HG03520 (cell line): Measurements from ENCODE around the gene DSCAM.
"Not testable (repeated sequence)": the region's sequence is repeated elsewhere in the genome, so short reads cannot be mapped to it uniquely, and the experiment has no call there.

Experiments used
- ATAC-seq: cut with Tn5 transposase; IDR thresholded peaks from one replicate; pipeline ENCODE4 v1.9.1; 2021; ENCODE audit warnings: mild to moderate bottlenecking, moderate library complexity; ENCODE audit not compliant: unreplicated experiment

DSCAM gene, protein sequence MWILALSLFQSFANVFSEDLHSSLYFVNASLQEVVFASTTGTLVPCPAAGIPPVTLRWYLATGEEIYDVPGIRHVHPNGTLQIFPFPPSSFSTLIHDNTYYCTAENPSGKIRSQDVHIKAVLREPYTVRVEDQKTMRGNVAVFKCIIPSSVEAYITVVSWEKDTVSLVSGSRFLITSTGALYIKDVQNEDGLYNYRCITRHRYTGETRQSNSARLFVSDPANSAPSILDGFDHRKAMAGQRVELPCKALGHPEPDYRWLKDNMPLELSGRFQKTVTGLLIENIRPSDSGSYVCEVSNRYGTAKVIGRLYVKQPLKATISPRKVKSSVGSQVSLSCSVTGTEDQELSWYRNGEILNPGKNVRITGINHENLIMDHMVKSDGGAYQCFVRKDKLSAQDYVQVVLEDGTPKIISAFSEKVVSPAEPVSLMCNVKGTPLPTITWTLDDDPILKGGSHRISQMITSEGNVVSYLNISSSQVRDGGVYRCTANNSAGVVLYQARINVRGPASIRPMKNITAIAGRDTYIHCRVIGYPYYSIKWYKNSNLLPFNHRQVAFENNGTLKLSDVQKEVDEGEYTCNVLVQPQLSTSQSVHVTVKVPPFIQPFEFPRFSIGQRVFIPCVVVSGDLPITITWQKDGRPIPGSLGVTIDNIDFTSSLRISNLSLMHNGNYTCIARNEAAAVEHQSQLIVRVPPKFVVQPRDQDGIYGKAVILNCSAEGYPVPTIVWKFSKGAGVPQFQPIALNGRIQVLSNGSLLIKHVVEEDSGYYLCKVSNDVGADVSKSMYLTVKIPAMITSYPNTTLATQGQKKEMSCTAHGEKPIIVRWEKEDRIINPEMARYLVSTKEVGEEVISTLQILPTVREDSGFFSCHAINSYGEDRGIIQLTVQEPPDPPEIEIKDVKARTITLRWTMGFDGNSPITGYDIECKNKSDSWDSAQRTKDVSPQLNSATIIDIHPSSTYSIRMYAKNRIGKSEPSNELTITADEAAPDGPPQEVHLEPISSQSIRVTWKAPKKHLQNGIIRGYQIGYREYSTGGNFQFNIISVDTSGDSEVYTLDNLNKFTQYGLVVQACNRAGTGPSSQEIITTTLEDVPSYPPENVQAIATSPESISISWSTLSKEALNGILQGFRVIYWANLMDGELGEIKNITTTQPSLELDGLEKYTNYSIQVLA (N-terminal part only)

DNA sequence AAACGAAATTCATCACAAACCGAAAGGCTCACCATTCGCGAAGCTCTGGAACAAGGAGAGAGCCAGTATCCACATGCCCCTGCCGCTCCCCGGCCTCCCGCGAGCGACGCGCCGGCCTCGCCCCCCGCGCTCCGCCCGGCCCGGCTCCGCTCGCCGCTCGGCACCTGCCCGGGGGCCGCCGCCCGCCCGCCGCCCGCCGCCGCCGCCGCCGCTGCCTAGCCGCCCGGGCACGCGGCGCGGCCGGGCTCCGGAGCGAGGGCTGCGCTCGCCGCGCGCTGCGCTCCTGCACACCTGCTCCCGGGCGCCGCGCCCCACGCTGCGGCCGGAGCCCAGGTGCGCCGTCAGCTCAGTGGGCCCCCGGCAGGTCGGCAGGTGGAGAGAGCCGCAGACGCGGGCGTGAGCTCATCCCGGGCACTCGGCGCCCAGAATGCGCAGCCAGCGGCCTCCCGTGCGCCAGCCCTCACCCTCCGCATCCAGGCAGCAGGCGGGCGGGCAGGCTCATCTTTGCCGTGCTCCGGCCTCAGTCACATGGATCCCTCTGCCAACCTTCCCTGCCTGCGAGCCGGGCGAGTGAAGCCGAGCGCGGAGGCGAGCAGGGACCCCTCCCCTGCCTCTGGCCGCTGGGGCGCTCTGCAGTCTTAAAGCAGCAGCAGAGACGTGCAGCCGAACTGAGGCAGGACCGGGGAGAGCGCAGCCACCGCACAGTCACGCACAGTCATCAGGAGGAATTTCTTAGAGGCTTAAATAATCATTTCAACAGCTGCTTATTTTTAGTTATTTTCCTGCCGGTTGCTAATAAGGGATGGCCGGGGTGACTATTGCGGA lies at the start of gene DSCAM:
TSS of gene DSCAM (minus strand) at position 572 of the 825 bp plus-strand sequence. CDS start at position 75, 497 bp downstream.
- ATAC-seq = no peak

GRCh38 chr21:40895697-40896096 lies 48.7 kb upstream of the DSCAM start:
- not testable (repeated sequence) for ATAC-seq

- ATAC-seq = no peak
These were observed 40.0 kb upstream of the DSCAM start for GRCh38 chr21:40886931-40887330.

- no peak for ATAC-seq
These were observed 39.0 kb upstream of the DSCAM start for GRCh38 chr21:40886006-40886405.

DNA sequence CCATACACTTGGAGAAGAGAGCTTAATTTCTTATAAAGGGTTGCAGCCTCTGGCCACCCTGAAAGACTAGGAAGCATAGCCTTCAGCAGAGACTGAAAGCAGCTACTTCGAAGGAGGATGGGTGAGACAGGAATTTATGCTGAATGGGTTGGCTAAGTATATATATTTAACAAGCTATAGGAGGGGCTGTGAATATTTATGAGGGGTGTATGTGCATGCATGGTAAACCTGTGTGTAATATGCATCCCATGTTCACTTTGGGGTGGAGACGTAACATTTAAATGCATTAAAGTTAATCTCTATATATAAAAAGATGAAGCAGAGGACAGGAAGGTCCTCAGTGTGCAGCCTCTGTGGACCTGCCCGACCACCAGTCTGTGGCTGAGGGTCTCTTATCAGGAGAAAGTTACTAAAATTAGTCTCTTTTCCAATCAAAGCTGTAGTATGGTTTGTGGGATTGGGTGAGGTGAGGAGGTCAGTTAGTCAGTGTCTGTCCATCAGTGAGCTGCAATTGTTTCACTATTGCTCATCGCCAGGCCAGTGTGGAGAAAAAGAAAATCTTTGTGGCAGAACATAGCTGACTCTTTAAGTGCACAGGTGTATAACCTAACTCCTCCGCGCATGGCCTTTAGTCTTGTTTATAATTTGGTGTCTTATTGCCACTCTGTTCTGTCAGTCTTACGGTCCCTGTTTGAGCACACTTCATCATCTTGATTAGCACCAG lies 35.4 kb upstream of the DSCAM start:
- no peak for ATAC-seq

DNA sequence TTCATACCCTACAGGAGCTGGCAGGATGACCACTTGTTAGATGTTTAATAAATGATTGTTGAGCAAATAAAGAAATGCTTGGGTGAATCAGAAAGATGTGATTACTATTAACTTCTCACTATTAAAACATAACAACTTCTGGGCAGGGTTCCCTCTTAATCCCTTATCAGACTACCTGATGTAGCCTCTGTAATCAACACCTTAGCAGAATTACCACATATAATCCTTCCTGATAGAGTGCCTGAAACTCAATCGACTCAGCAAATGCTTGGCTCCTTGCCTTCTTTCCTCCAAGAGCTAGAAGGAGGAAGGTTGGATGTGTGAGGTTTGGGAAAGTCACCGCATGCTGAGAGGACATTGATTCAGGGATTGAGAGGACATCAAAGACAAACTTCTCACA lies 34.8 kb upstream of the DSCAM start:
- ATAC-seq = no peak

GRCh38 chr21:40871099-40871498 lies 24.1 kb upstream of the DSCAM start:
- ATAC-seq = no peak

GRCh38 chr21:40863839-40864238 lies 16.9 kb upstream of the DSCAM start:
- no peak for ATAC-seq

DNA sequence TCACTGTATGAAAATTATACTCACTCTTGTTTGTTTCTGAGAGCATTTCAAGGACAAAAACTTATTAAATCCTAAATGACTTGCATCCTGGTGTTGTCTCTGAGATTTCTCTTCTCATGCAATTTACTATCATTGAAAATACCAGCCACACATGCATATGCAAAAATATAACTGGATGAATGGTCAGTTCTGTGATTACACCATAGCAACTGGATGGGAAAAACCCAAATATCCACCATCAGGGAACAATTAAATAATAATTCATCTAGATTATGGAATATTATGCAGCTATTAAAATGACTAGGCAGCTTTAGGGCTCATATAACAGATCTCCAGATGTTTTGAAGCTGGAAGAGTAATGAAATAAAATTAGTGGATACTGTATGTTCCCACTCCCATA lies 11.6 kb upstream of the DSCAM start:
- ATAC-seq = no peak

GRCh38 chr21:40853956-40854688 lies 7.2 kb upstream of the DSCAM start:
- ATAC-seq = no peak

- no peak for ATAC-seq
These were observed 5.6 kb upstream of the DSCAM start for GRCh38 chr21:40852563-40852962.

DNA sequence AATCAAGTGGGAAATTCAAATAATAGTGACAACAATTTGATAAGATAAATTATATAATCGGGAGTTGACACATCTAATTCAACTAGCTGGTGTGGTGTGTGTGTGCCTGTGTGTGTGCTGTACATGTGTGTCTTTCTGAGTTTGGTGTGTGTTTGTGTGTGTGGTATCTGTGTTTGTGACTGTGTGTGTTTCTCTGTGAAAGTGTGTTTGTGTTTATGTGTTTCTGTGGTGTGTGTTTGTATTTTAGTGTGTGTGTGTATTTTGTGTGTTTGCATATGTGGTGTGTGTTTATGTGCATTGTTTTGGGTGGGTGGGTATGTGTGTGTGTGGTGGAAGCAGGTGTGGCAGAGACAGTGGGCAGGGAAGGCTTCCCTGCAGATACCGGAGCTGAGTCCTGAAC lies 4.8 kb upstream of the DSCAM start:
- no peak for ATAC-seq

DNA sequence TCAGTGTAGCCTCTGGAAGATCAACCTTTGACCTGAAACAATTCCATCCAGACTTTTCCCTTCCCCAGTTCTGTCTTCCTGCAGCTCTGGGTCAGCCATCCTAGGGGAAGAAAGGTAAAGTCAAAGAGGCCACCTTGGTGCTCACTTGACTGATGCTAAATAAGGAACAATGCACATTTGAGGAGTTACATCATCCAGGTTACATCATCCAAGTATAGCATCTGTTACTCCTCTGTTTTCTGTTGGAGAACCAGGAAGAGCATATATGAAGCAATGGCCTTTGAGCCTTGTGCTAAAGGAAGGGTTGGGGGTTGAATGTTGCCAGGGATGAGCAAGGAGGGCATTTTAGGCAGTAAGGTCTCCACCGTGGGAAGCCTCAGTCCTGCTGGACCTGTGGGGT lies 3.1 kb upstream of the DSCAM start:
- ATAC-seq = no peak

DNA sequence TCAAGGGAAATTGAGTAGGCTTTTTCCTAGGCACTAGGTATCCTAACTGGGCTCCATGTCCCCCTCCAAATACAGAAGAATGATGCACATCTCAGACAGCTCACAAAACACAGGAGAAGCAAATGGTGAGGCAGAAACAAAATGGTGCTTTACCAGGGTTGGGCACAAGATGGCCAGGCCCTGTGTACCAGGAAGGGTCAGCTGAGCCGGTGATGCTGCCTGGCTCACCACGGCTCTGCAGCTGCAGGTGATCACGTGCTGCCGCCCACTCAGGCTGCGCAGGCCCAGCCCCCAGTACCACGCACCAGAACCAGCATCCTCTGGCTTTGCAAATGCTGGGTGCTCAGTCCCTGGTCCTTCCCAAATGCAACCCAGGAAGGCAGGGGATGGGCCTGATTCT lies 993 bp upstream of the DSCAM start:
- ATAC-seq = no peak

DNA sequence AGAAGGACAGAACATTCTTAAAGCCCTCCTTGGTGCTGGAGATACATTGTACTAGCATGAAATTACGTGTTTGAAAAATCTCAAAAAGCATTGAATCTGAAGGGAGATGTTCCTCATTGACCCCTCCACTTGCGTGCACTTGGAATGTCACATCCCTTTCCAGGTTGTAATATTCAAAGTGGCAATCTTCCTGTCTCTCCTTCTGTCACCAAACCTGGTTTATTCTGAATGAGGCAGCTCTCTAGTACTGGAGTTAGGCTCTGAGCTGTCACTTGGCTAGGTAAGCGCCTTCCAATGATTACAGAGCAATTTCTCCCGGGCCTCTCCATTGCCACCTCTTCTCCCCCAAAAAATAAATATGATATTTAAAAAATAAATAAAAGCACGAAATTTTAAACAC lies 855 bp downstream of the DSCAM start:
- no peak for ATAC-seq

- no peak for ATAC-seq
These were observed 1.4 kb downstream of the DSCAM start for GRCh38 chr21:40845441-40845995.

- no peak for ATAC-seq
These were observed 2.0 kb downstream of the DSCAM start for GRCh38 chr21:40844935-40845334.

- ATAC-seq = no peak
These were observed 4.8 kb downstream of the DSCAM start for GRCh38 chr21:40842197-40842552.
